ENCODE results near the gene C10orf67. TPM values are rescaled to one million over a fixed set of nuclear protein-coding genes. Genes with fewer than 3 reads are reported as not detected.

C10orf67 gene
- total and polyA plus RNA-seq, 9 of the 15 experiments (the other 6 are each of a cell fraction or from before 2014, with no cell fraction given) = not detected

DNA sequence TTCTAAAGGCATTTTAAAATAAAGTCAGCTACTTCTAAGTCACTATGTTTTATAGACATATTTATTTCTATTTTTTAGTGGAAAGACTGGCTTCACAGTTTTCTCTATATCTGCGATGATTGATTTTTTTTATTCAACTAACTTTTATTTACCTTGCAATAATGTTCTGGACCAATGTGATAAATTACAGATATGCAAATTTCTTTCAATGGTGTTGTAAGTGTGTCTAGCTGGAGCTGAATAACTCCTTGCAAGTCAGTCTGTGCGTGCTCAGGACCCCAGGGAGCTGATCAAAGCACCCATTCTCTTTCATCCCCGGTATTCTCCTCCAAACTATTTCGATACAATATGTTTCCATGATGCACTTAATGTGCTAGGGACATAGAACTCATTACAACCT lies 142.8 kb downstream of the C10orf67 start (continued):
- TF ChIP-seq, protein P1, sequence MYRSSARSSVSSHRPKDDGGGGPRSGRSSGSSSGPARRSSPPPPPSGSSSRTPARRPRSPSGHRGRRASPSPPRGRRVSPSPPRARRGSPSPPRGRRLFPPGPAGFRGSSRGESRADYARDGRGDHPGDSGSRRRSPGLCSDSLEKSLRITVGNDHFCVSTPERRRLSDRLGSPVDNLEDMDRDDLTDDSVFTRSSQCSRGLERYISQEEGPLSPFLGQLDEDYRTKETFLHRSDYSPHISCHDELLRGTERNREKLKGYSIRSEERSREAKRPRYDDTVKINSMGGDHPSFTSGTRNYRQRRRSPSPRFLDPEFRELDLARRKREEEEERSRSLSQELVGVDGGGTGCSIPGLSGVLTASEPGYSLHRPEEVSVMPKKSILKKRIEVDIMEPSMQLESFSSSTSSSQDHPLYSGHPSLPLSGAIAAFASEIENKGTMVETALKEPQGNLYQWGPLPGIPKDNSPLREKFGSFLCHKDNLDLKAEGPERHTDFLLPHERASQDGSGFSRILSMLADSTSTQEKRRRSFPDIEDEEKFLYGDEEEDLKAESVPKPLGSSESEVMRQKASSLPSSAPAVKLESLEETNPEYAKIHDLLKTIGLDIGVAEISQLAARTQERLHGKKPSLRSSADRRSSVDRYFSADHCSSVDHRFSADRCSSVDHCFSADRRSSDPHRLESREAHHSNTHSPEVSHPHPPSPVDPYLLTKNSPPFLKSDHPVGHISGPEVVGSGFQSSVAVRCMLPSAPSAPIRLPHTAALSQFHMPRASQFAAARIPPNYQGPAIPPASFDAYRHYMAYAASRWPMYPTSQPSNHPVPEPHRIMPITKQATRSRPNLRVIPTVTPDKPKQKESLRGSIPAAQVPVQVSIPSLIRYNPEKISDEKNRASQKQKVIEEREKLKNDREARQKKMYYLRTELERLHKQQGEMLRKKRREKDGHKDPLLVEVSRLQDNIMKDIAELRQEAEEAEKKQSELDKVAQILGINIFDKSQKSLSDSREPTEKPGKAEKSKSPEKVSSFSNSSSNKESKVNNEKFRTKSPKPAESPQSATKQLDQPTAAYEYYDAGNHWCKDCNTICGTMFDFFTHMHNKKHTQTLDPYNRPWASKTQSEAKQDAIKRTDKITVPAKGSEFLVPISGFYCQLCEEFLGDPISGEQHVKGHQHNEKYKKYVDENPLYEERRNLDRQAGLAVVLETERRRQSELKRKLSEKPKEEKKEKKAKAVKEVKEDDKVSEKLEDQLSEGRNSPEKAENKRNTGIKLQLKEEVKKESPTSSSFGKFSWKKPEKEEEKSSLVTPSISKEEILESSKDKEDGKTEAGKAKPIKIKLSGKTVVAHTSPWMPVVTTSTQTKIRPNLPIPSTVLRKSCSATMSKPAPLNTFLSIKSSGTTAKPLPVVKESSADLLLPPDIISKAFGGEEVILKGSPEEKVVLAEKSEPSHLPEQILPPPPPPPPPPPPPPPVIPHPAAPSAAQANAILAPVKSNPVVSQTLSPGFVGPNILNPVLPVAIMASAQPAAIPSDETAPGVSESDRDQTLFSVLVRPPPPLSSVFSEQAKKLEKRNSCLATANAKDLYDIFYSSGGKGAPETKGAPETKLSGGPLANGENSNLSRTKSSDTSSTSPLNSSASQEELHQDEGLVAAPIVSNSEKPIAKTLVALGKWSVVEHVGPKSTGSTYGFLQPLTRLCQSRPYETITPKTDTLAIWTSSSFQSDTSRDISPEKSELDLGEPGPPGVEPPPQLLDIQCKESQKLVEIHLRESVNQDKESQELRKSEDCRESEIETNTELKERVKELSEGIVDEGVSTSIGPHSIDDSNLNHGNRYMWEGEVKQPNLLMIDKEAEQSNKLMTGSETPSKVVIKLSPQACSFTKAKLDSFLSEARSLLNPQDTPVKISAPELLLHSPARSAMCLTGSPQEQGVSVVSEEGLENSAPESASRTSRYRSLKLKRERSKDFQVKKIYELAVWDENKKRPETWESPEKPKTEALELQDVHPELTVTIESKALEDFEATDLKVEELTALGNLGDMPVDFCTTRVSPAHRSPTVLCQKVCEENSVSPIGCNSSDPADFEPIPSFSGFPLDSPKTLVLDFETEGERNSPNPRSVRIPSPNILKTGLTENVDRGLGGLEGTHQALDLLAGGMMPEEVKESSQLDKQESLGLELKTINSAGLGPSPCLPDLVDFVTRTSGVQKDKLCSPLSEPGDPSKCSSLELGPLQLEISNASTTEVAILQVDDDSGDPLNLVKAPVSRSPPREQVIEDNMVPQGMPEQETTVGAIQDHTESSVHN (IDR thresholded peaks at IDR 0.05; ENCODE audit: borderline replicate concordance in 1 of 2, low read depth in 1 of 2) = no peak
- TF ChIP-seq, protein P2, sequence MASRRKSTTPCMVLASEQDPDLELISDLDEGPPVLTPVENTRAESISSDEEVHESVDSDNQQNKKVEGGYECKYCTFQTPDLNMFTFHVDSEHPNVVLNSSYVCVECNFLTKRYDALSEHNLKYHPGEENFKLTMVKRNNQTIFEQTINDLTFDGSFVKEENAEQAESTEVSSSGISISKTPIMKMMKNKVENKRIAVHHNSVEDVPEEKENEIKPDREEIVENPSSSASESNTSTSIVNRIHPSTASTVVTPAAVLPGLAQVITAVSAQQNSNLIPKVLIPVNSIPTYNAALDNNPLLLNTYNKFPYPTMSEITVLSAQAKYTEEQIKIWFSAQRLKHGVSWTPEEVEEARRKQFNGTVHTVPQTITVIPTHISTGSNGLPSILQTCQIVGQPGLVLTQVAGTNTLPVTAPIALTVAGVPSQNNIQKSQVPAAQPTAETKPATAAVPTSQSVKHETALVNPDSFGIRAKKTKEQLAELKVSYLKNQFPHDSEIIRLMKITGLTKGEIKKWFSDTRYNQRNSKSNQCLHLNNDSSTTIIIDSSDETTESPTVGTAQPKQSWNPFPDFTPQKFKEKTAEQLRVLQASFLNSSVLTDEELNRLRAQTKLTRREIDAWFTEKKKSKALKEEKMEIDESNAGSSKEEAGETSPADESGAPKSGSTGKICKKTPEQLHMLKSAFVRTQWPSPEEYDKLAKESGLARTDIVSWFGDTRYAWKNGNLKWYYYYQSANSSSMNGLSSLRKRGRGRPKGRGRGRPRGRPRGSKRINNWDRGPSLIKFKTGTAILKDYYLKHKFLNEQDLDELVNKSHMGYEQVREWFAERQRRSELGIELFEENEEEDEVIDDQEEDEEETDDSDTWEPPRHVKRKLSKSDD (conservative IDR thresholded peaks at IDR 0.05; ENCODE audit: low read length) = no peak
- TF ChIP-seq PHF20 (IDR thresholded peaks at IDR 0.05; ENCODE audit: partially characterized antibody) = no peak
- no peak for TF ChIP-seq WHSC1 (IDR thresholded peaks at IDR 0.05; ENCODE audit: low read length)
- TF ChIP-seq PRMT5 (CRISPR knock-in tag; IDR thresholded peaks at IDR 0.05) = no peak
- no peak for TF ChIP-seq GATA2 (CRISPR knock-in tag; IDR thresholded peaks at IDR 0.05)

Measured in K562 (cell line).